GM10266 (cell line): Measurements from ENCODE around the gene NEUROD1.
A peak's percentile ranks its signal among the peaks of the same experiment; 100 is the strongest.

Source experiments
- DNase-seq: peaks from one replicate; pipeline ENCODE4 v3.0.0; 2012; ENCODE audit errors: extremely low spot score
- TF ChIP-seq, protein P1 (sequence below): IDR thresholded peaks from 2 replicates; pipeline ENCODE4 v1.5.1; 2012; ENCODE audit warnings: mild to moderate bottlenecking, low read depth; ENCODE audit not compliant: control insufficient read depth, insufficient read depth; ENCODE audit errors: missing control alignments

NEUROD1 gene

DNA sequence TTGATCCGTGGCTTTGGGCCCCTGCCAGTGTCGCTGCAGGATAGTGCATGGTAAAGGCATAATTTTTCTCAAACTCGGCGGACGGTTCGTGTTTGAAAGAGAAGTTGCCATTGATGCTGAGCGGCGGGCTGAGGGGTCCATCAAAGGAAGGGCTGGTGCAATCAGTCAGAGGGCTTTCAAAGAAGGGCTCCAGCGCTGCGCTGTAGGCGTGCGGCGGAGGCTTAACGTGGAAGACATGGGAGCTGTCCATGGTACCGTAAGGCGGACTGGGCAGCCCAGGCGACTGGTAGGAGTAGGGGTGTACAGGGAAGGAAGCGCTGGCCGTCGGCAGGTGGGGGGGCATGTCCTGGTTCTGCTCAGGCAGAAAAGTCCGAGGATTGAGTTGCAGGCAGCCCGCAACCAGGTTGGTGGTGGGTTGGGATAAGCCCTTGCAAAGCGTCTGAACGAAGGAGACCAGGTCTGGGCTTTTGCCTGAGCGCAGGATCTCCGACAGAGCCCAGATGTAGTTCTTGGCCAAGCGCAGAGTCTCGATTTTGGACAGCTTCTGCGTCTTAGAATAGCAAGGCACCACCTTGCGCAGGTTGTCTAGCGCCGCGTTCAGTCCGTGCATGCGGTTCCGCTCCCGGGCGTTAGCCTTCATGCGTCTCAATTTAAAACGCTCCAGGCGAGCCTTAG lies 2.3 kb downstream of the NEUROD1 start:
- DNase-seq: peak; percentile 55
- TF ChIP-seq, protein P1, sequence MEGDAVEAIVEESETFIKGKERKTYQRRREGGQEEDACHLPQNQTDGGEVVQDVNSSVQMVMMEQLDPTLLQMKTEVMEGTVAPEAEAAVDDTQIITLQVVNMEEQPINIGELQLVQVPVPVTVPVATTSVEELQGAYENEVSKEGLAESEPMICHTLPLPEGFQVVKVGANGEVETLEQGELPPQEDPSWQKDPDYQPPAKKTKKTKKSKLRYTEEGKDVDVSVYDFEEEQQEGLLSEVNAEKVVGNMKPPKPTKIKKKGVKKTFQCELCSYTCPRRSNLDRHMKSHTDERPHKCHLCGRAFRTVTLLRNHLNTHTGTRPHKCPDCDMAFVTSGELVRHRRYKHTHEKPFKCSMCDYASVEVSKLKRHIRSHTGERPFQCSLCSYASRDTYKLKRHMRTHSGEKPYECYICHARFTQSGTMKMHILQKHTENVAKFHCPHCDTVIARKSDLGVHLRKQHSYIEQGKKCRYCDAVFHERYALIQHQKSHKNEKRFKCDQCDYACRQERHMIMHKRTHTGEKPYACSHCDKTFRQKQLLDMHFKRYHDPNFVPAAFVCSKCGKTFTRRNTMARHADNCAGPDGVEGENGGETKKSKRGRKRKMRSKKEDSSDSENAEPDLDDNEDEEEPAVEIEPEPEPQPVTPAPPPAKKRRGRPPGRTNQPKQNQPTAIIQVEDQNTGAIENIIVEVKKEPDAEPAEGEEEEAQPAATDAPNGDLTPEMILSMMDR: no peak

DNA sequence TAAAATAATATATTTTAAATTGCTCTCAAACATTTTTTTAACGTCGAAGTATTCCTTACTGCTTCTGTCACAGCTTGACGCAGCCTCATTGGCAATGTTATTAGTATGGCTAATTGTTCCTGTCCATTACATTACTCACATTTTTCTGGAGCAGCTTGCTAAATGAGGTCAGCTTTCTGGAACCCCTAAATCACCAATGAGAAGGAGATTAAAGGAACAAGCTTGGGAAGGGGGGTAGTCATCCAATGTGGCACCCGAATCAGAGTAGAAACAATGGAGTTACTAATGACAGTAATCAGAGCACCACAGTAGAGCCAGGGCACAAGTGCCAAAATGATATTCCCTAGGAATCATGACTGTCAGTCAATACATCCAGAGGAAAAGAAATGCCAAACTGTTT lies 5.1 kb downstream of the NEUROD1 start:
- TF ChIP-seq, protein P1: no peak
- DNase-seq: no peak

DNA sequence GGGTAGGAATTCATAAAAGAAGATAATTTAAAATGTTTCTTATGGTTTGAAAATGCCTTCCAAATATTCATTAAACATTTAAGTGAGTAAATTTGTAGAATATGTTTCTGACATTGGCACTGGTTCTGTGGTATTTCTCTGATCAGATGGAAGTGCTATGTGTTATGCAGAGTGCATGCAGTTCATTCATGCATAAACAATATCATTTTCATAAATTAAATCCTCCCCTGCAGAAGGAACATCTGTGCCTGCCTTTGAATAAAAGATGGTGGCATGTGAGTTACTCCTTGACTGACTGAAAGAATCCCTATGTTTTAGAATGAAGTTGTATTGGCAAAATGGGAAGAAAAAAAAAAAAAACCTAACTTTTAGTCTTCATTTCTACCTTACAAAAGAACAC lies 5.9 kb downstream of the NEUROD1 start:
- DNase-seq: no peak
- TF ChIP-seq, protein P1: no peak

DNA sequence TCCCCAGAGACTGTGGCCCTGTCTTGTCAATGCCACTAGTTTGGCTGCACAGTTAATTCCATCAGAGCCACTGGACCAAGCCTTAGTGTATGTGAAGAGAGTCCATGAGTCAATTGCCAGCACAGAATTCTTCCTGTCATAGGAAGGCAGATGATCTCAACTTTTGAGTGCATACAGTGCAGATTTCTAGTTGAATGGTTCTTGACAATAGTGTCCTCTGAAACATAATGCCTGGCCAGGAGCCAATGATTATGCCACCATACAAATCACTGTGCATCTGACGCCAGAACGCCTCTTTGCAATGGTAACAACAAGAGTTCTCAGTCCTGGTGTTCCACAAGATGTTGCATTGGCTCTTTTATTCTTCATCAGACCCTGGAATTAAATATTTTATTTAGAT lies 7.1 kb downstream of the NEUROD1 start:
- DNase-seq: no peak
- TF ChIP-seq, protein P1: no peak

DNA sequence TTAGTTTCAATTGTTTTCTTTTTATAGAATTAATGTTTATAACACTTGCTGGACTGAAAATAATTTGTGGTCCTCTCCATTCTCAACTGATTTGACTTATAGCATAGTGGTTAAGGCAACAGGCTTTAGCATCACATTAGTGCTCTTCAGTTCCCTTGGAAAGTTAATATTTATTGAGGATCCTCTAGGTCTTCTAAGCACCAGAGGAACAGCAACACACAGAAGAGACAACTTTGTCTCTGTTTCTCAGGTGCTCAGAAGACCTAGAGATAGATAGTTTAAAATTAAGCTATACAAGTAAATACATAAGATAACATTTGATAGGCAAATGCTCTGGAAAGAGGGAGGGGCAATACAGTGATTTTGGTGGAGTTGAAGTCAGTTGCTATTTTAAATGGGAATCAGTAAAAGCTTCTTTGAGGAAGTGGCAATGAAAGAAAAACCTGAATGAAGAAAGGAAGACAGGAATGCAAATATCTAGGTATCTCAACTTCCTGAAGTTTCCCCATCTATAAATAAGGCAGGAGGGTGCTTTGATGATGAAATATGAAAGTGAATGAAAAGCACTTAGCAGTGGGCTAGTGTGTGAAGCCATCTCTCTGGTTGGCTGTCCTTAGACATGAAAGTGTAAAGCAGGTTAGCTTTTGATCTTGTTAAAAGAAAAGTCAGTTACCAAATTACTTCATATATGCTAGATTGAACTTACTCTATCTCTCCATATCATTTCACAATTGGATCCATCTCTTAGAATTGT lies 7.9 kb downstream of the NEUROD1 start:
- TF ChIP-seq, protein P1: no peak
- DNase-seq: no peak

DNA sequence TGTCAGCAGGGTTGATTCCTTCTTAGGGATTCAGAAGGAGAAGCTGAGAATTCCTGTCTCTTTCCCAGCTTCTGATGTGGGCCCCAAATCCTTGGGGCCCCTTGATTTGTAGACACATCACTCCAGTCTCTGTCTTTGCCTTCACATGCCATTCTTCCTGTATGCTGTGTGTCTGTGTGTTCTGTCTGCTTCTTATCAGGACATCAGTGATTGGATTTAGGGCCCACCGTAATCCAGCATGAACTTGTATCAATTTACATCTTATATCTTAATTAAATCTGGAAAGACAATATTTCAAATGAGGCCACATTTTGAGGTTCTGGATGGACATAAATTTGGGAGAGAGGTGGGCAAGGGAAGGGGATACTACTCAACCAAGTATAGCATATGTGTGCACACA lies 9.7 kb downstream of the NEUROD1 start:
- TF ChIP-seq, protein P1: no peak
- no peak for DNase-seq

DNA sequence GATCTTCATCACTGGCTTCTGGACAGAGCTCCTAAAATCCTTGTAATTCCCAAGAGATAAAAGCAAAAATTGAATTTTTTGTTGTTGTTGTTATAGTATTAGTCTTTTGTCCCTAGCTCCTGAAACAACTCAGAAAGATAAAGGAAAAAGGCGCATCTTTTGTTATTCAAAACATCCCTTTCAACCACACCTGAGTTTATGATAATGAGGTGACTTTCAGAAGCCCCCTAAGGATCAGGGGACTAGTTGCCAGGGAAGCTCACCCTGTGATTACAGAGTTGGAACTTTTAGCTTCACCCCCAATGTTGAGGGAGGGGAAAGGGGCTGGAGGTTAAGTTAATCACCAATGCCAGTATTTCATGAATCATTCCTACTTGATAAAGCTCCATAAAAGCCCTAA lies 13.1 kb downstream of the NEUROD1 start:
- TF ChIP-seq, protein P1: no peak
- no peak for DNase-seq
